ENCODE data around the gene ATP8B4.

GRCh38 chr15:50110285-50110684, 8.7 kb downstream of the ATP8B4 start:
- TF ChIP-seq CTCF (IDR thresholded peaks at IDR 0.05), result no peak
- no peak for TF ChIP-seq REST (IDR thresholded peaks at IDR 0.05; ENCODE audit: insufficient read depth in 1 of 2, low read depth in 2 of 2, low read length in 1 of 2)
- TF ChIP-seq POLR2AphosphoS5 (IDR thresholded peaks at IDR 0.05; ENCODE audit: low read depth, low read length), result no peak
- no peak for TF ChIP-seq TCF7L2 (IDR thresholded peaks at IDR 0.05; ENCODE audit: low read depth, low read length)

Data from Panc1 (cell line).